Activated B cell treated with CpG ODN at 0.5 μM for 24 hours (primary cell): Measurements from ENCODE around the gene SERPINB13. TPM values are rescaled to one million over a fixed set of nuclear protein-coding genes. Genes with fewer than 3 reads are reported as not detected.

Experiments
- ATAC-seq: fragments of 200-7000 bp; cut with Tn5 transposase; one replicate; pipeline ENCODE4 v1.10.0; 2021; ENCODE audit warnings: low read depth, mild to moderate bottlenecking, moderate library complexity
- CTCF ChIA-PET: fragments of 350-600 bp; sonication (Branson Sonifier 250); formaldehyde crosslinking; loops from one replicate; lab custom pipeline; 2021; ENCODE audit warnings: antibody characterized with exemption; lab: Charles Lee
- POLR2A ChIA-PET: fragments of 350-600 bp; sonication (Branson Sonifier 250); formaldehyde crosslinking; loops from one replicate; lab custom pipeline; 2021; ENCODE audit warnings: antibody characterized with exemption; lab: Charles Lee
- DNase-seq: peaks from one replicate; pipeline ENCODE4 v3.0.0; 2022
- H3K27ac Mint-ChIP-seq: one replicate; pipeline ENCODE4 v1.8.0; 2020; ENCODE audit warnings: mixed read lengths
- H3K27me3 Mint-ChIP-seq: one replicate; pipeline ENCODE4 v1.8.0; 2021; ENCODE audit warnings: mixed read lengths
- H3K36me3 Mint-ChIP-seq: one replicate; pipeline ENCODE4 v1.8.0; 2021; ENCODE audit warnings: low read depth, mixed read lengths
- H3K4me1 Mint-ChIP-seq: one replicate; pipeline ENCODE4 v1.8.0; 2021; ENCODE audit warnings: mixed read lengths
- H3K4me3 Mint-ChIP-seq: one replicate; pipeline ENCODE4 v1.8.0; 2020; ENCODE audit warnings: mild to moderate bottlenecking, mixed read lengths
- H3K9me3 Mint-ChIP-seq: one replicate; pipeline ENCODE4 v1.8.0; 2020; ENCODE audit warnings: mixed read lengths
- CTCF ChIP-seq: fragments of 200-600 bp; IDR thresholded peaks from one replicate; pipeline ENCODE4 v1.8.0; 2022; ENCODE audit warnings: antibody characterized with exemption, mild to moderate bottlenecking
- intact Hi-C: fragments of 100-400 bp; cut with micrococcal nuclease; formaldehyde crosslinking; loops from one replicate; pipeline ENCODE4 v1.15.1; 2024
- total RNA-seq: library from RNA; stranded (reverse); gene quantifications from 2 replicates; pipeline ENCODE4 v1.2.3, GENCODE V29; 2022

SERPINB13 gene
- total RNA-seq, 1 donor from 2014 or later = not detected

- ChIA-PET POLR2A (no interaction called here), CTCF (no interaction called here)
- TF ChIP-seq CTCF = no peak
- H3K4me3 Mint-ChIP-seq = no peak overlapping the region
- H3K27me3 Mint-ChIP-seq = peaks cover 23% of the 10 kb centered on the region
- DNase-seq (no peak), ATAC-seq (no peak)
- no peak overlapping the region for H3K27ac Mint-ChIP-seq
- no peaks in the 10 kb centered on the region for H3K36me3 Mint-ChIP-seq
- intact Hi-C loops = no loop called here
- H3K9me3 Mint-ChIP-seq = no peaks in the 10 kb centered on the region
- no peaks in the 10 kb centered on the region for H3K4me1 Mint-ChIP-seq
These were observed 712 bp upstream of the SERPINB13 start for GRCh38 chr18:63586431-63586830.

- no peak for TF ChIP-seq CTCF
- H3K27ac Mint-ChIP-seq = no peak overlapping the region
- ATAC-seq (no peak), DNase-seq (no peak)
- no peaks in the 10 kb centered on the region for H3K4me1 Mint-ChIP-seq
- H3K27me3 Mint-ChIP-seq = peaks cover 21% of the 10 kb centered on the region
- intact Hi-C loops = no loop called here
- CTCF ChIA-PET = no interaction called here
- no peak overlapping the region for H3K4me3 Mint-ChIP-seq
- no peaks in the 10 kb centered on the region for H3K36me3 Mint-ChIP-seq
- POLR2A ChIA-PET = no interaction called here
- no peaks in the 10 kb centered on the region for H3K9me3 Mint-ChIP-seq
These were observed 1.8 kb downstream of the SERPINB13 start for GRCh38 chr18:63588909-63589308.

- POLR2A ChIA-PET = no interaction called here
- DNase-seq (no peak), ATAC-seq (no peak)
- H3K36me3 Mint-ChIP-seq = no peaks in the 10 kb centered on the region
- CTCF ChIA-PET = no interaction called here
- peaks cover 20% of the 10 kb centered on the region for H3K27me3 Mint-ChIP-seq
- H3K9me3 Mint-ChIP-seq = no peaks in the 10 kb centered on the region
- intact Hi-C loops = no loop called here
- H3K4me3 Mint-ChIP-seq = no peak overlapping the region
- H3K27ac Mint-ChIP-seq = no peak overlapping the region
- no peak for TF ChIP-seq CTCF
- no peaks in the 10 kb centered on the region for H3K4me1 Mint-ChIP-seq
These were observed 3.2 kb downstream of the SERPINB13 start for GRCh38 chr18:63590373-63590772.

- Mint-ChIP-seq H3K27ac (no peak overlapping the region), H3K4me3 (no peak overlapping the region)
- CTCF ChIA-PET = no interaction called here
These were observed 4.0 kb downstream of the SERPINB13 start for GRCh38 chr18:63590966-63591695.

GRCh38 chr18:63591725-63592124, 4.6 kb downstream of the SERPINB13 start:
- intact Hi-C loops = no loop called here
- no peaks in the 10 kb centered on the region for H3K9me3 Mint-ChIP-seq
- no peak for ATAC-seq
- DNase-seq = no peak
- ChIA-PET POLR2A (no interaction called here), CTCF (no interaction called here)
- no peak for TF ChIP-seq CTCF
- H3K36me3 Mint-ChIP-seq = no peaks in the 10 kb centered on the region
- H3K27ac Mint-ChIP-seq = no peak overlapping the region
- peaks cover 13% of the 10 kb centered on the region for H3K27me3 Mint-ChIP-seq
- H3K4me1 Mint-ChIP-seq = no peaks in the 10 kb centered on the region
- H3K4me3 Mint-ChIP-seq = no peak overlapping the region

More at GRCh38 chr18:63590966-63591695, 4.0 kb downstream of the SERPINB13 start:
- Mint-ChIP-seq H3K27me3 (peaks cover 13% of the 10 kb centered on the region), H3K36me3 (no peaks in the 10 kb centered on the region), H3K9me3 (no peaks in the 10 kb centered on the region), H3K4me1 (no peaks in the 10 kb centered on the region)
- POLR2A ChIA-PET = no interaction called here
- no peak for DNase-seq
- ATAC-seq = no peak
- TF ChIP-seq CTCF = no peak
- intact Hi-C loops = no loop called here
